ENCODE results near the gene DPP7. TPM values are rescaled to one million over a fixed set of nuclear protein-coding genes. Genes with fewer than 3 reads are reported as not detected.

DPP7 gene
- total and polyA plus RNA-seq, 9 of the 15 experiments (the other 6 are each of a cell fraction or from before 2014, with no cell fraction given) = 0.99 to 365 (median 132) TPM

DNA sequence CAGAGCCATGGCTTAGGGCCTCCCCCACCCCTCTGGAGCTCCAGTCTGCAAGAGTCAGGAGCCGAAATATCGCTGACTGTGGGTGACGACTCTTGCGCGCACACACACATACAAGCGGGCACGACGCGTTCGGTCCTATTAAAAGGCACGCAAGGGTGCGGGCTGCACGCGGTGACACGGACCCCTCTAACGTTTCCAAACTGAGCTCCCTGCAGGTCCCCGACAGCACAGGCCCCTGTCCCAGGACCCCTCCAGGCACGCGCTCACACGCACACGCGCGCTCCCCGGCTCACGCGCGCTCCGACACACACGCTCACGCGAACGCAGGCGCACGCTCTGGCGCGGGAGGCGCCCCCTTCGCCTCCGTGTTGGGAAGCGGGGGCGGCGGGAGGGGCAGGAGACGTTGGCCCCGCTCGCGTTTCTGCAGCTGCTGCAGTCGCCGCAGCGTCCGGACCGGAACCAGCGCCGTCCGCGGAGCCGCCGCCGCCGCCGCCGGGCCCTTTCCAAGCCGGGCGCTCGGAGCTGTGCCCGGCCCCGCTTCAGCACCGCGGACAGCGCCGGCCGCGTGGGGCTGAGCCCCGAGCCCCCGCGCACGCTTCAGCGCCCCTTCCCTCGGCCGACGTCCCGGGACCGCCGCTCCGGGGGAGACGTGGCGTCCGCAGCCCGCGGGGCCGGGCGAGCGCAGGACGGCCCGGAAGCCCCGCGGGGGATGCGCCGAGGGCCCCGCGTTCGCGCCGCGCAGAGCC is 24.4 kb upstream of the DPP7 start, which contains the start of gene GRIN1 (continued):
- peak; percentile 81 for TF ChIP-seq SAP30 (IDR thresholded peaks at IDR 0.05; ENCODE audit: borderline replicate concordance, insufficient read depth, low read depth, low read length, poor library complexity, severe bottlenecking)
- no peak for TF ChIP-seq BRD9 (IDR thresholded peaks at IDR 0.05; ENCODE audit: low read depth, partially characterized antibody)
- TF ChIP-seq ZNF507 (tag; conservative IDR thresholded peaks at IDR 0.05) = no peak
- no peak for TF ChIP-seq ELF1 (tag; IDR thresholded peaks at IDR 0.05)
- TF ChIP-seq MAZ (CRISPR knock-in tag; conservative IDR thresholded peaks at IDR 0.05 in 1 of 2, IDR thresholded peaks at IDR 0.05 in 1 of 2) = 0 out of 4 replicates have a peak, but pooled peaks have one; percentile 23 to 26
- TF ChIP-seq U2AF1 (optimal IDR thresholded peaks at IDR 0.05; ENCODE audit: low read depth, low read length) = peak; percentile 42
- no peak for TF ChIP-seq JUN (IDR thresholded peaks at IDR 0.05; ENCODE audit: borderline replicate concordance, low read depth, low read length)
- TF ChIP-seq JUN (CRISPR knock-in tag; IDR thresholded peaks at IDR 0.05; ENCODE audit: borderline replicate concordance) = no peak
- peak; percentile 38; the same call in 1 of the 2 replicates for TF ChIP-seq BHLHE40 (IDR thresholded peaks at IDR 0.05; ENCODE audit: low read length)
- TF ChIP-seq KLF1 (tag; IDR thresholded peaks at IDR 0.05) = no peak
- TF ChIP-seq ZBTB5 (IDR thresholded peaks at IDR 0.05) = no peak
- TF ChIP-seq MXD1 (CRISPR knock-in tag; IDR thresholded peaks at IDR 0.05; ENCODE audit: borderline replicate concordance, poor library complexity, severe bottlenecking) = peak; percentile 67
- no peak for TF ChIP-seq ZNF165 (CRISPR knock-in tag; IDR thresholded peaks at IDR 0.05; ENCODE audit: borderline replicate concordance)
- TF ChIP-seq FOXP1 (CRISPR knock-in tag; IDR thresholded peaks at IDR 0.05) = peak; percentile 78
- peak; percentile 56; the same call in 1 of the 2 replicates for TF ChIP-seq CREM (IDR thresholded peaks at IDR 0.05; ENCODE audit: low read depth)
- no peak for TF ChIP-seq AFF1 (IDR thresholded peaks at IDR 0.05; ENCODE audit: low read depth in 1 of 2, partially characterized antibody in 2 of 2)
- TF ChIP-seq, protein P1, sequence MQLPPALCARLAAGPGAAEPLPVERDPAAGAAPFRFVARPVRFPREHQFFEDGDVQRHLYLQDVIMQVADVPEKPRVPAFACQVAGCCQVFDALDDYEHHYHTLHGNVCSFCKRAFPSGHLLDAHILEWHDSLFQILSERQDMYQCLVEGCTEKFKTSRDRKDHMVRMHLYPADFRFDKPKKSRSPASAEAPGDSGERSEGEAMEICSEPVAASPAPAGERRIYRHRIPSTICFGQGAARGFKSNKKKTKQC (CRISPR knock-in tag; IDR thresholded peaks at IDR 0.05) = peak; percentile 89; the same call in 1 of the 2 replicates

Measured in K562 (cell line).